Measurements from ENCODE around the gene PDPN.
A peak's percentile ranks its signal among the peaks of the same experiment; 100 is the strongest.

Gene PDPN

GRCh38 chr1:13607002-13607401 lies 23.4 kb downstream of the PDPN start:
- no peak for DNase-seq
- intact Hi-C loops (cut with DNase I), result no loop called here

- intact Hi-C loops (cut with DNase I), result no loop called here
- no peak for DNase-seq
These were observed 32.6 kb downstream of the PDPN start for GRCh38 chr1:13616234-13616633.

GRCh38 chr1:13617108-13617507 lies 33.5 kb downstream of the PDPN start:
- DNase-seq, result no peak
- intact Hi-C loops (cut with DNase I), result no loop called here

- DNase-seq, result no peak
- intact Hi-C loops (cut with DNase I), result no loop called here
These were observed 34.1 kb downstream of the PDPN start for GRCh38 chr1:13617773-13618172.

- DNase-seq, result no peak
These were observed 34.9 kb downstream of the PDPN start for GRCh38 chr1:13618483-13618882.

GRCh38 chr1:13619909-13620308 lies 36.3 kb downstream of the PDPN start:
- intact Hi-C loops (cut with DNase I), result no loop called here
- no peak for DNase-seq

More at GRCh38 chr1:13618483-13618882, 34.9 kb downstream of the PDPN start:
- intact Hi-C loops (cut with DNase I), result no loop called here

- no peak for DNase-seq
- intact Hi-C loops (cut with DNase I), result no loop called here
These were observed 37.2 kb downstream of the PDPN start for GRCh38 chr1:13620825-13621224.

GRCh38 chr1:13622446-13622845 lies 38.8 kb downstream of the PDPN start:
- DNase-seq, result no peak
- intact Hi-C loops (cut with DNase I), result no loop called here

- intact Hi-C loops (cut with DNase I), result no loop called here
- no peak for DNase-seq
These were observed 39.5 kb downstream of the PDPN start for GRCh38 chr1:13623021-13623637.

- DNase-seq, result no peak
- intact Hi-C loops (cut with DNase I), result no loop called here
These were observed 40.9 kb downstream of the PDPN start for GRCh38 chr1:13624526-13624925.

GRCh38 chr1:13627127-13627526 lies 43.5 kb downstream of the PDPN start:
- DNase-seq, result no peak

GRCh38 chr1:13628218-13628617 lies 44.6 kb downstream of the PDPN start:
- no peak for DNase-seq
- intact Hi-C loops (cut with DNase I), result no loop called here

More at GRCh38 chr1:13627127-13627526, 43.5 kb downstream of the PDPN start:
- intact Hi-C loops (cut with DNase I), result no loop called here

GRCh38 chr1:13628711-13629110 lies 45.1 kb downstream of the PDPN start:
- intact Hi-C loops (cut with DNase I), result no loop called here
- DNase-seq, result no peak

GRCh38 chr1:13642306-13643004 lies 58.8 kb downstream of the PDPN start:
- peak in 5 of 10 donors; percentile 32 to 90 (median 41) for DNase-seq
- intact Hi-C loops (cut with DNase I), result no loop called here

GRCh38 chr1:13643017-13643416 lies 59.4 kb downstream of the PDPN start:
- no peak for DNase-seq
- intact Hi-C loops (cut with DNase I), result no loop called here

- no peak for DNase-seq
- intact Hi-C loops (cut with DNase I), result no loop called here
These were observed 62.9 kb downstream of the PDPN start for GRCh38 chr1:13646521-13646920.

GRCh38 chr1:13651279-13651678 lies 67.6 kb downstream of the PDPN start:
- no peak for DNase-seq
- intact Hi-C loops (cut with DNase I), result no loop called here

GRCh38 chr1:13652238-13652637 lies 68.6 kb downstream of the PDPN start:
- no peak for DNase-seq
- intact Hi-C loops (cut with DNase I), result no loop called here

GRCh38 chr1:13661539-13661938 lies 77.9 kb downstream of the PDPN start:
- no peak for DNase-seq
- intact Hi-C loops (cut with DNase I), result no loop called here

GRCh38 chr1:13662493-13662892 lies 78.9 kb downstream of the PDPN start:
- no peak for DNase-seq
- intact Hi-C loops (cut with DNase I), result no loop called here

- intact Hi-C loops (cut with DNase I), result no loop called here
- no peak for DNase-seq
These were observed 80.3 kb downstream of the PDPN start for GRCh38 chr1:13663969-13664368.

- DNase-seq, result no peak
- intact Hi-C loops (cut with DNase I), result no loop called here
These were observed 80.8 kb downstream of the PDPN start for GRCh38 chr1:13664451-13664850.

All from posterior cingulate gyrus (tissue), 11 donors.